Breast epithelium (tissue), 3 donors: ENCODE results near the gene SCD5.

Experiments
- CTCF ChIP-seq, 3 donors: fragments of 450-650 bp; IDR thresholded peaks; one replicate each; pipeline ENCODE4 v1.5.1; 2016 to 2017; ENCODE audit warnings: antibody characterized with exemption in 3 of 3, mild to moderate bottlenecking in 3 of 3, moderate library complexity in 3 of 3
- POLR2A ChIP-seq: fragments of 450-650 bp; IDR thresholded peaks from one replicate; pipeline ENCODE4 v1.6.1; 2016; ENCODE audit warnings: antibody characterized with exemption, mild to moderate bottlenecking, moderate library complexity
- POLR2AphosphoS5 ChIP-seq, 3 donors: sonication (generic); formaldehyde crosslinking; IDR thresholded peaks; one replicate each; pipeline ENCODE4 v1.6.1; 2017; ENCODE audit warnings: antibody characterized with exemption in 3 of 3

- no peak for TF ChIP-seq CTCF (IDR thresholded peaks at IDR 0.05)
- TF ChIP-seq POLR2AphosphoS5 (IDR thresholded peaks at IDR 0.05), result no peak
- no peak for TF ChIP-seq POLR2A
Measured at GRCh38 chr4:82694046-82694445, 104.5 kb downstream of the SCD5 start.
